Peyer's patch (tissue), 4 donors: ENCODE results near the gene FTCD. TPM values are rescaled to one million over a fixed set of nuclear protein-coding genes. Genes with fewer than 3 reads are reported as not detected.
A peak's percentile ranks its signal among the peaks of the same experiment; 100 is the strongest.

ENCODE experiments used
- DNase-seq, 3 donors: peaks; one replicate each; pipeline ENCODE4 v3.0.0-alpha.2; 2017 to 2019
- H3K27ac ChIP-seq, 4 donors: fragments of 200-600 bp; sonication (generic); one replicate each; pipeline ENCODE4 v1.5.1; 2016 to 2019
- H3K27me3 ChIP-seq, 2 donors: fragments of 200-600 bp; sonication (generic); one replicate each; pipeline ENCODE4 v1.5.1; 2019
- H3K36me3 ChIP-seq, 3 donors: fragments of 200-600 bp; sonication (generic); one replicate each; pipeline ENCODE4 v1.5.1; 2016 to 2019
- H3K4me1 ChIP-seq, 4 donors: fragments of 200-600 bp; sonication (generic); one replicate each; pipeline ENCODE4 v1.5.1; 2016 to 2019
- H3K4me3 ChIP-seq, 4 donors: fragments of 200-600 bp; sonication (generic); 1 replicate in 3 of 4; 2 replicates in 1 of 4; pipeline ENCODE4 v1.5.1; 2016 to 2019; ENCODE audit warnings: mild to moderate bottlenecking in 1 of 4
- H3K9me3 ChIP-seq, 4 donors: fragments of 200-600 bp; sonication (generic); one replicate each; pipeline ENCODE4 v1.5.1; 2016 to 2019; ENCODE audit warnings: mild to moderate bottlenecking in 1 of 4
- POLR2A ChIP-seq, 2 donors: fragments of 450-650 bp; IDR thresholded peaks; one replicate each; pipeline ENCODE4 v1.5.1; 2017; ENCODE audit warnings: antibody characterized with exemption in 2 of 2, mild to moderate bottlenecking in 2 of 2, moderate library complexity in 2 of 2
- total RNA-seq, 4 donors: library from RNA; depleted of rRNA; stranded (reverse); fragments of >200 nt; gene quantifications; one replicate each; pipeline ENCODE4 v1.1.0, GENCODE V29; 2016
- TF ChIP-seq, protein P1 (sequence below), 6 experiments: fragments of 450-650 bp in 4 of 6; fragments of 200-600 bp in 2 of 6; sonication (generic) in 1 of 6; IDR thresholded peaks; one replicate each; pipeline ENCODE4 v1.5.1; 2017 to 2019; ENCODE audit warnings: antibody characterized with exemption in 6 of 6, mild to moderate bottlenecking in 3 of 6, moderate library complexity in 1 of 6

Gene FTCD
- total RNA-seq, 4 donors from 2014 or later = 0.67 to 1.0 TPM; not detected in 2

DNA sequence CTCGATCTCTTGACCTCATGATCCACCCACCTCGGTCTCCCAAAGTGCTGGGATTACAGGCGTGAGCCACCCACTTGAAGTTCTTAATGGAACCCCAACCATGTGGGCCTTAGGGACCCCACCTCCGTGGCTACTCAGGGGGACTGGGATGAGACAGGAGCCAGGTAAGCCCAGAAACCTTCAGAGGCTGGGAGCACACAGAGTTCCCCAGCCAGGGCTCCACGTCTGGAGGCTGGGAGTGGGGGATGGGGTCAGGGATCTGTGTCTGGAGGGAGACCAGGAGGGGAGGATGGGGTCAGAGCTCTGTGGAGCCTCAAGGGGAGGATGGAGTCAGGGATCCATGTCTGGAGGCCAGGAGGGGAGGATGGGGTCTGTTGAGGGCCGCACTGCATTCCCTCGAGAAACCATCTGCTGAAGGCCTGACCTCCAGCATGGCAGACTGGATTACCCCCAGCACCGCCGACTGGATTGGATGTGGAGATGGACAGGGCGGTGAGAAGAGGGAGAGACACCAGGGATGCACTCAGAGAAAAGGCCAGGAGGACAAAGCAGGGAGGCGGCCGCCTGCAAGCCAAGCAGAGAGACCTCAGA lies 2.1 kb upstream of the FTCD start:
- Histone ChIP-seq H3K9me3 (no peaks in the 10 kb centered on the region), H3K4me3 (no peak overlapping the region), H3K27me3 (peaks cover 0 to 3% of the 10 kb centered on the region in 2 donors), H3K36me3 (no peaks in the 10 kb centered on the region), H3K27ac (no peak overlapping the region), H3K4me1 (peaks cover 0 to 9% (median 4%) of the 10 kb centered on the region in 4 donors)
- peak in 2 of 3 donors; percentile 9 to 38 for DNase-seq
- TF ChIP-seq POLR2A (IDR thresholded peaks at IDR 0.05) = no peak
- TF ChIP-seq, protein P1, sequence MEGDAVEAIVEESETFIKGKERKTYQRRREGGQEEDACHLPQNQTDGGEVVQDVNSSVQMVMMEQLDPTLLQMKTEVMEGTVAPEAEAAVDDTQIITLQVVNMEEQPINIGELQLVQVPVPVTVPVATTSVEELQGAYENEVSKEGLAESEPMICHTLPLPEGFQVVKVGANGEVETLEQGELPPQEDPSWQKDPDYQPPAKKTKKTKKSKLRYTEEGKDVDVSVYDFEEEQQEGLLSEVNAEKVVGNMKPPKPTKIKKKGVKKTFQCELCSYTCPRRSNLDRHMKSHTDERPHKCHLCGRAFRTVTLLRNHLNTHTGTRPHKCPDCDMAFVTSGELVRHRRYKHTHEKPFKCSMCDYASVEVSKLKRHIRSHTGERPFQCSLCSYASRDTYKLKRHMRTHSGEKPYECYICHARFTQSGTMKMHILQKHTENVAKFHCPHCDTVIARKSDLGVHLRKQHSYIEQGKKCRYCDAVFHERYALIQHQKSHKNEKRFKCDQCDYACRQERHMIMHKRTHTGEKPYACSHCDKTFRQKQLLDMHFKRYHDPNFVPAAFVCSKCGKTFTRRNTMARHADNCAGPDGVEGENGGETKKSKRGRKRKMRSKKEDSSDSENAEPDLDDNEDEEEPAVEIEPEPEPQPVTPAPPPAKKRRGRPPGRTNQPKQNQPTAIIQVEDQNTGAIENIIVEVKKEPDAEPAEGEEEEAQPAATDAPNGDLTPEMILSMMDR (IDR thresholded peaks at IDR 0.05) = no peak

DNA sequence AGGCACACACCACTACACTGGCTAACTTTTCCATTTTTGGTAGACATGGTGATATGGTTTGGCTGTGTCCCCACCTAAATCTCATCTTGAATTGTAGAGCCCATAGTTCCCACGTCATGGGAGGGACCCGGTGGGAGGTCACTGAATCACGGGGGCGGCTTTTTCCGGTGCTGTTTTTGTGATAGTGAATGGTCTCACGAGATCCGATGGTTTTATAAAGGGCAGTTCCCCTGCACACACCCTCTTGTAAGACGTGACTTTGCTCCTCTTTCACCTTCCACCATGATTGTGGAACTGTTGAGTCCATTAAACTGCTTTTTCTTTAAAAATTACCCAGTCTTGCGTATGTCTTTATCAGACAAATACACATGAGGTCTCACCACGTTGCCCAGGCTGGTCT lies 1.3 kb upstream of the FTCD start:
- H3K27ac ChIP-seq = no peak overlapping the region
- H3K36me3 ChIP-seq = no peaks in the 10 kb centered on the region
- DNase-seq = peak in 1 of 3 donors; percentile 19
- H3K9me3 ChIP-seq = no peaks in the 10 kb centered on the region
- H3K4me3 ChIP-seq = no peak overlapping the region
- peaks cover 0 to 3% of the 10 kb centered on the region in 2 donors for H3K27me3 ChIP-seq
- TF ChIP-seq, protein P1 (IDR thresholded peaks at IDR 0.05) = no peak
- no peak for TF ChIP-seq POLR2A (IDR thresholded peaks at IDR 0.05)
- H3K4me1 ChIP-seq = peaks cover 0 to 9% (median 4%) of the 10 kb centered on the region in 4 donors

GRCh38 chr21:46156378-46156645 lies 933 bp upstream of the FTCD start:
- no peaks in the 10 kb centered on the region for H3K36me3 ChIP-seq
- no peak for TF ChIP-seq POLR2A (IDR thresholded peaks at IDR 0.05)
- TF ChIP-seq, protein P1 (IDR thresholded peaks at IDR 0.05) = no peak
- no peak overlapping the region for H3K4me3 ChIP-seq
- H3K27me3 ChIP-seq = peaks cover 0 to 3% of the 10 kb centered on the region in 2 donors
- H3K4me1 ChIP-seq = peaks cover 0 to 9% (median 2%) of the 10 kb centered on the region in 4 donors
- no peak overlapping the region for H3K27ac ChIP-seq
- peak in 1 of 3 donors; percentile 24 for DNase-seq
- no peaks in the 10 kb centered on the region for H3K9me3 ChIP-seq

DNA sequence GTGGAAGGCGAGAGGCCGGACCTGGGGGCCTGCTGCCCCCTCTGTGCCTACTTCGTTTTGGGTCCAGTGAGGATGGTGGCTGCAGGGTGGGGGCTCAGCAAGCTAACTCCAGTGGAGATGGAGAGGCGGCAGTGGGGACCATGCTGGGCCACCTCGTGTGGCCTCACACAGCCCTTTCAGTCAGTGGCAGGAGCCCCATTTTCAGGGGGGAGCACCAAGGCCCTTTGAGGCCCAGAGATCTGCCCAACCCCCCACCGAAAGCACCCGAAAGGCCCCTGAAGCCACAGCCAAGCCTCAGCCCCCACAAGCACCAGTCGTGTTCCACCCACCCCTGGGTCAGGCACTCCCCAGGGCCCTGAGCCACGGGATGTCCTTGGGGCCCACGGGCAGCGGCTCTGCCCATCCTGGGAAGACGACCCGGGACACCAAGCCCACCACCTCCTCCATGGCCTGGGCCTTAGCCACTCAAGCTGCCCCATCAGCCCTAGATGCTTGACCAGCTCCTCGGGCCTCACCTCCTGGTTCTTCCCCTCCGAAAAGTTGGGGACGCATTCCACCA lies 345 bp downstream of the FTCD start:
- Histone ChIP-seq H3K36me3 (no peaks in the 10 kb centered on the region), H3K4me1 (peaks cover 0 to 9% (median 0%) of the 10 kb centered on the region in 4 donors), H3K27me3 (no peaks in the 10 kb centered on the region), H3K27ac (no peak overlapping the region), H3K9me3 (no peaks in the 10 kb centered on the region), H3K4me3 (peak overlapping the region in 1 of 4 donors; percentile 11)
- peak in 2 of 3 donors; percentile 38 to 39 for DNase-seq
- no peak for TF ChIP-seq POLR2A (IDR thresholded peaks at IDR 0.05)
- TF ChIP-seq, protein P1 (IDR thresholded peaks at IDR 0.05) = no peak

GRCh38 chr21:46154155-46154954 lies 1.0 kb downstream of the FTCD start:
- Histone ChIP-seq H3K4me1 (peaks cover 0 to 9% (median 0%) of the 10 kb centered on the region in 4 donors), H3K27me3 (no peaks in the 10 kb centered on the region), H3K4me3 (peak overlapping the region in 1 of 4 donors; percentile 28), H3K27ac (no peak overlapping the region), H3K36me3 (no peaks in the 10 kb centered on the region), H3K9me3 (no peaks in the 10 kb centered on the region)
- peak in 2 of 3 donors; percentile 30 to 39 for DNase-seq
- TF ChIP-seq, protein P1 (IDR thresholded peaks at IDR 0.05) = no peak
- no peak for TF ChIP-seq POLR2A (IDR thresholded peaks at IDR 0.05)
